Measurements from ENCODE around the gene ANKRD40.

The ANKRD40 gene, protein sequence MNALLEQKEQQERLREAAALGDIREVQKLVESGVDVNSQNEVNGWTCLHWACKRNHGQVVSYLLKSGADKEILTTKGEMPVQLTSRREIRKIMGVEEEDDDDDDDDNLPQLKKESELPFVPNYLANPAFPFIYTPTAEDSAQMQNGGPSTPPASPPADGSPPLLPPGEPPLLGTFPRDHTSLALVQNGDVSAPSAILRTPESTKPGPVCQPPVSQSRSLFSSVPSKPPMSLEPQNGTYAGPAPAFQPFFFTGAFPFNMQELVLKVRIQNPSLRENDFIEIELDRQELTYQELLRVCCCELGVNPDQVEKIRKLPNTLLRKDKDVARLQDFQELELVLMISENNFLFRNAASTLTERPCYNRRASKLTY

DNA sequence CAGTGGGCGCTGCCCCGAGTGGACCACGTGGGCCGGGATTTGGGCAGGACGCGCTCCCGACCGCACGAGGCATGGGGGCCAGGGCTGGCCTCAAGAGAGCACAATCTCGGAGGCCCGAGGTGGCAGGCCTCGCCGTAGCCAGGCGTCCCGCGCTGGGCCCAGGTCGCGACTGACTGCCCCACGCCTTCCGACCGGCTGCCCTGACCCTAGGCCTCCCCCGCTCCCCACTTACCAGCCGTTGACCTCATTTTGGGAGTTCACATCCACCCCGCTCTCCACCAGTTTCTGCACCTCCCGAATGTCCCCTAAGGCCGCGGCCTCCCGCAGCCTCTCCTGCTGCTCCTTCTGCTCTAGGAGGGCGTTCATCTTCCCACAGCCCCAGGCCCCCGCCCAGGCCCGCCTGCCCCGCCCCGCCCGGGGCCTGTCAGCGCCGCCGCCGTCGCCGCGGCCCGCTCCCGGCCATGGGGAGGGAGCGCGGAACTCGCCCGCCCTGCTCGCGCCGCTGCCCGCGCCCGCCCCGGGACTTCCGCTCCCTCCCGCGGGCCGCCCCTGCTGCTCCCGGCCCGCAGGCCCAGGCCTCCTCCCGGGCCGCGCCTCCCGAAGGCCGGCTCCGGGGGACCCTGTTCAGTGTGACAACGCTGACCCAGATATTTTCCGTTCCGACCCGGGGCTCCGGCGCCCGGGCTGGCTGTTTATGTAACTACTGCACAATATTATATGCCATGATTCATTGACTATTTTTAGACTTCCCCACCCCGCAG, at the start of gene ANKRD40:
TSS of gene ANKRD40 (minus strand) at position 626 of the 761 bp plus-strand sequence. CDS start at position 366, 260 bp downstream.
- TF ChIP-seq GATA3 (IDR thresholded peaks at IDR 0.05; ENCODE audit: low read depth, low read length) (no peak), GATA2 (IDR thresholded peaks at IDR 0.05; ENCODE audit: low read depth, low read length) (no peak)

DNA sequence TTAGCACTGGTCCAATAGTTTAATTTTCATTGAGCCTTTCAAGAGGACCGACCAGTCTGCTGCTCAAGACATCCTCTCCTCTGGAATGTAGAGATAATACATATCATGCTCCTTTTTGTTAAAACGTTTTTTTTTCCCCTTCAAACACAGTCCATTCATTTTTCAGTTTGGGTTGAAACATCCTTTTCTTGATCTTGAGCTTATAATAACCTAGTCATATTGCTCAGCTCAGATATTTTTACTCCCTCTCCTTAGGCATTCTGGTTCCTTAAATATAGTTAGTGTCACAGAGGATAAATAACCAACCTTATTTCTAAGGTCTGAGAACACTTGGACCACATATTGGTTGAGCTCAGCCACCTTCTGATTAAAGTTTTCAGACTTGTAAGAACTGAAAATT, 46.8 kb upstream of the ANKRD40 start:
- TF ChIP-seq GATA3 (IDR thresholded peaks at IDR 0.05; ENCODE audit: low read depth, low read length) (no peak), GATA2 (IDR thresholded peaks at IDR 0.05; ENCODE audit: low read depth, low read length) (no peak)

DNA sequence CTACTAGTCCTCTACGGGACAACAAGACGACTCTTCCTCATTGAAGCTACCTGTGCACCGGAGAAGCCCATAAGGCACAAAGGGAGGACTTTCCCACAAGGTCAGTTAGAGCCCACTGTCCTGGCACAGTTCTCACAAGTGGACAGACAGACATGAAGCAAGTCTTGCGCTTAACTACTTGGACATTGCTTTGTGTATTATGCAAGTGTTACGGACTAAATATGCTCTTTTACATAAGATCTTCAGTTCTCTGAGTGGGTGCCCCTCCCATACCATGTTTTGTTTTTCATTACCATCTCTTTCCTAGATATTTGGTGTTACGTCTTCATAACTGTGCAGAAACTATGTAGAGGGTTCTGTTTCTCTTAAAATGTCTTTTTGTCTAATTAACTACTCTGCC, 41.5 kb upstream of the ANKRD40 start:
- TF ChIP-seq GATA2 (IDR thresholded peaks at IDR 0.05; ENCODE audit: low read depth, low read length) (no peak), GATA3 (IDR thresholded peaks at IDR 0.05; ENCODE audit: low read depth, low read length) (no peak)

DNA sequence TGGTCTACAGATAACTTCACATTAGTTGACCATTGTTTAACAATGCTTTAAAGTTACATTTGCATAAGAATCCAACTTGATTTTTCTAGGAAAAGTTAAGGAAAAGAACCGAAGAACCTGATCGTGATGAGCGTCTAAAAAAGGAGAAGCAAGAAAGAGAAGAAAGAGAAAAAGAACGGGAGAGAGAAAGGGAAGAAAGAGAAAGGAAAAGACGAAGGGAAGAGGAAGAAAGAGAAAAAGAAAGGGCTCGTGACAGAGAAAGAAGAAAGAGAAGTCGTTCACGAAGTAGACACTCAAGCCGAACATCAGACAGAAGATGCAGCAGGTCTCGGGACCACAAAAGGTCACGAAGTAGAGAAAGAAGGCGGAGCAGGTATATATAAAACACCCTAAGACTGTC, 37.9 kb upstream of the ANKRD40 start:
- TF ChIP-seq GATA3 (IDR thresholded peaks at IDR 0.05; ENCODE audit: low read depth, low read length) (no peak), GATA2 (IDR thresholded peaks at IDR 0.05; ENCODE audit: low read depth, low read length) (no peak)

DNA sequence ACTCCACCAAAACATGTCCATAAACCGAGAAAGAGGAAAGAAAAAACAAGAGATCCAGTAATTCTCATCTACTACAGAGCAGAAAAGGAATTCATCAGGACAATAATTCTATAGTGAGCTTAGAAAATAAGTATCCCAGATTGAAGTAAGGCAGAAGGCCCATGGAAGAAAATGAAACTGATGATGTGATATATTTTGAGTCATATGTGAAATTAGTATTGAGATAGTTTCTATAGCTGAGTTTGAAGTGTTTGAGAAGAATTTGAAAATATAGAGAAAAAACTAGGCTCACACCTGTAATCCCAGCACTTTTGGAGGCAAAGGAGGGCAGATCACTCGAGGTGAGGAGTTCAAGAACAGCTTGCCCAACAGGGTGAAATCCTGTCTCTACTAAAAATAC, 31.4 kb upstream of the ANKRD40 start:
- TF ChIP-seq GATA2 (IDR thresholded peaks at IDR 0.05; ENCODE audit: low read depth, low read length) (no peak), GATA3 (IDR thresholded peaks at IDR 0.05; ENCODE audit: low read depth, low read length) (no peak)

DNA sequence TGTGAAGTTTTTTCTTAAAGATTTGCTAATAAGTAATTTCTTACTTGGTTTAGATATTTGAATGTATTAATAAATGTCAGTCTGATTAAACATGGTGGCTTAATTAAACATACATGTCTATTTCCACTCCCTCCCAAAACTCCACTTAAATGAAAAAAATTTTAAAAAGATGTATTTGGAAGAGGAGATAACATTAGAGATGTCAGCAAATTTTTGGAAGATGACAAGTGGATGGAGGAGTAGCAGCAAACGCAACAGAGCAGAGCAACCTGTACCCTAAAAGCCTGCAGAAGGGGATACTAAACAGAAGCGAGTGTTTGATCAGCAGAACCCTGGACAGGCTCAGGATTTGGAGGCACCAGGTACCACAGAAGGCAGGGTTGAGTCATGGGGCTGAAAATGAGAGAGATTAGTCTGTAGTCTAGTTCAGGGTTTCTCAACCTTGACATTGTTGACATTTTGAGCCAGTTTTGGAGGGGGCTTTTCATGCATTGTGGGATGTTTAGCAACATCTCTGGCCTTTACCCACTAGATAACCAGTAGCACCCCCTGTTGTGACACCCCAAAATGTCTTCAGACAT, 29.5 kb upstream of the ANKRD40 start:
- TF ChIP-seq GATA3 (IDR thresholded peaks at IDR 0.05; ENCODE audit: low read depth, low read length) = no peak
- TF ChIP-seq GATA2 (IDR thresholded peaks at IDR 0.05; ENCODE audit: low read depth, low read length) = no peak

DNA sequence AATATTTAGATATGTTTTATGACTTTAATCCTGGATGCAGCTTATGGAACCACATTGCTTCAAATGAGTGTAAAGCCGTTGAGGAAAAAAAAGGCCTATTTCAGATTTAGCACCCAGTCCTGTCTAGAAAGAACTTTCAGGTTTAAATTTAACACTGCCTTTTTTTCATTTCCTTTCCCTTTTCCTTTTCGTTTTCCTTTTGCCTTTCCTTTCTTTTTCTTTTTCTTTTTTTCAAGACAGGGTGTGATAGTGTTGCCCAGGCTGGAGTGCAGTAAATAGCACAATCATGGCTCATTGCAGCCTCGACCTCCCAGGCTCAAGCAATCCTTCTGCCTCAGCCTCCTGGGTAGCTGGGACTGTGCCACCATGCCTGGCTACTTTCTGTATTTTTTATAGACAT, 27.6 kb upstream of the ANKRD40 start:
- no peak for TF ChIP-seq GATA2 (IDR thresholded peaks at IDR 0.05; ENCODE audit: low read depth, low read length)
- no peak for TF ChIP-seq GATA3 (IDR thresholded peaks at IDR 0.05; ENCODE audit: low read depth, low read length)

DNA sequence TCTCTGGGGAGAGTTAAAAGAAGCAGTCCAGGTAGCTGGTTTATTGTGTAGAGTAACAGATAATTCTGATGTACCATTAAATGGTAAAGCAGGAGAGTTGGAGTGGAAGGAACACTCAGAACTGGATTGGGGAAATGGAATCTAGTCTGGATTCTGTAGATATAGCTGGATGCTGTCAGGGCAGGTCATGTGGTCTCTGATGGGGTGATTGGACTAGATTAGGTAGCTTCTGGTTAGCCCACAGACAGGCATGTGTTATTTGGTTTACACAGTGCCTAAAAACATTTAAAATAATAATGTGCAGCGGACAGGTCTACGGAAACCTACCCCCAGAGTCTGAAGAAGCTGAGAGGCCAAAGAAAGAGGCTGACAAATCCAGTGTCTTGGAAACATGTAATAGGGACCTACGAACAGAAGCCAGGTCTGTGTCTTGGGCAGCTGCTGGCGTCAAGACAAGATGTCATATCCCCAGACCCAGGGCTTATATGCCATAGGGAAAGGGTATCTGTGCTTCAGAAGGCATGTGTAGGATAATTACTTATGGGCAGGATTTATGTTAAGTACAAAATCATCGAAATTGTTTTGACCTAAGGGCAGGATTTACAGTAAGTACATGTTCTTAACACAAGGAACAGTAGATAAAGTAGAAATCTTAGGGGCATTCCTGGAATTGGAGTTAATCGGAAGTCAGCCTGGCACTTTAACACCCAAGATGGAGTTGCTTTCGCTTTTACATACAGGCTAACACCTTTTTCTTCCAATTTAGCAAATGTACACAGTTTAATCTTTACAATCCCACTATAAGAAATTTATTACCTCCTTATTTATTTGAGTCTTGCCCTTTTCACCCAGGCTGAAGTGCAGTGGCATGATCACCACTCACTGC, 24.1 kb upstream of the ANKRD40 start:
- TF ChIP-seq GATA2 (IDR thresholded peaks at IDR 0.05; ENCODE audit: low read depth, low read length) (peak; percentile 52; the same call in 1 of the 2 replicates), GATA3 (IDR thresholded peaks at IDR 0.05; ENCODE audit: low read depth, low read length) (no peak)

DNA sequence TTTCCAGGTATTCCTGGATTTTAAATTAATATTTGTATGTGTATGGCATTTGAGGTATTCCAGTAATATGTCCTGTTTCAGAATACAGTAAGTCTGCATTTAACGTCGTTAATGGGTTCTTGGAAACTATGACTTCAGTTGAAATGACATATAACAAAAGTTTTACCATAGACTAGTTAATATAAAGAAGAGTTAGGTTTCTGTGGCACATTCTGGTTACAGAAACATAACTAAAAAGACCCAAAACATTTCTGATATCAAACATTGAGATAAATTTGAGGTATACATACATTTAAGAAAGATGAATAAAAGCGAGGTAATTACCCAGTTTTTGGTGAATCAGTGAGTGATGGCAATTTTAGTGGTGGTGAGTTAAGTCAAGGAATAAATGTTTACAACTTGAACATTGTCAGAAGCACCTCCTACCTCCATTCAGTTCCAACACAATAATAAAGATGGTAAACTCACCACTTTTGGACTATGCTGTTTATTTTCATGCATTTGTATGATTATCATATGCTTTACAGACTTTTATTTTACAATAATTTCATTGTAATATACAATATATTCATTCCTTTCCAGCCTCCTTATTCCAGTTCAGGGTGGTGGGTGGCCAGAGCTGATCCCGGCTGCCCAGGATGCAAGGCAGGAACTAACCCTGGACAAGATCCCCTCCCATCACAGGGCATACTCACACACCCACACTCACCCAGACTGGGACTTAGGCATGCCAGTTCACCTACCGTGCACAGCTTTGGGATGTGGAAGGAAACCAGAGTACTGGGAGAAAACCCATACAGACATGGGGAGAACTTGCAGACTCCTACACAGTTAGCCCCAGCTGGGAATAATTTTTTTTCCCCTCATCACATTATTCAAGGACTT, 21.4 kb upstream of the ANKRD40 start:
- TF ChIP-seq GATA3 (IDR thresholded peaks at IDR 0.05; ENCODE audit: low read depth, low read length) = no peak

DNA sequence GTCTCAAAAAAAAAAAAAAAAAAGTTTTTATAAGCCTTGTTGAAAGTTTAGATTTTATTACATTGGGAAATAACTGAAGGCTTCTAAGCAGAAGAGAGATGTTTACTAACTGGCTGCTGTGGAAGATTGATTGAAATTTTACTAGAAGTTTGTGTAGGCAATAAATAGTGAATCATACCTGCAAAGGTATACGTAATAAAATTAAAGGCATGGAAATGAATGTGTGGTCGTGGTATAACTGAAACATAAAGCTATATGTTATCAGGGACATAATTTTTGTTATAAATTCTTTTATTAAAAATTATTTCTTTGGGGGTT, 20.4 kb upstream of the ANKRD40 start:
- TF ChIP-seq GATA2 (IDR thresholded peaks at IDR 0.05; ENCODE audit: low read depth, low read length) = no peak
- TF ChIP-seq GATA3 (IDR thresholded peaks at IDR 0.05; ENCODE audit: low read depth, low read length) = no peak

DNA sequence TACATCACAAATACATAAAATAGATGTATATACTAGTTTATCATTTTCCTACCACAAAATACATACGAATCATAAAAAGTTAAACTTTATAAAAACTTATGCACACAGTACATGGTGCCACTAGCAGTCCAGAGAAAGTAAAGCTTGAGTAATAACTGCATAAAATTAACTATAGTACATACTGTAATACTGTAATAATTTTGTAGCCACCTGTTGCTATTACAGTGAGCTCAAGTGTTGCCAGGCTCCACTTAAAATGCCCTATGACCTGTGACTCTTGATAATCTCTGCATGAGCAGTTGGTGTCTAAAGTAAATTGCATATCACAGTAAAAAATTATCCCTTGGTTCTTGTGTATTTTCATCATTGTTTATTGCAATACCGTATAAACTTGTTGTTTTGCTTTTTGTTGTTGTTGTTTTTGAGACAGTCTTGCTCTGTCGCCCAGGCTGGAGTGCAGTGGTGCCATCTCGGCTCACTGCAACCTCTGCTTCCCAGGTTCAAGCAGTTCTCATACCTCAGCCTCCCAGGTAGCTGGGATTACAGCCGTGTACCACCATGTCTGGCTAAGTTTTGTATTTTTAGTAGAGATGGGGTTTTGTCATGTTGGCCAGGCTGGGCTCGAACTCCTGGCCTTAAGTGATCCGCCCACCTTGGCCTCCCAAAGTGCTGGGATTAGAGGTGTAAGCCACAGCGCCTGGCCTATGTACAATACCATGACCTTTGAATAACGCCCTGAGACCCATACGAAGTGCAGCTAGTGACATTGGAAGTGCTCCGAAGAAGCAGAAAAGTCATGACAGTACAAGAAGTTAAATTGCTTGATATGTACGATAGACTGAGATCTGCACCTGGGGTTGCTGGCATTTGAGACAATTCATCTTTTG, 18.3 kb upstream of the ANKRD40 start:
- no peak for TF ChIP-seq GATA3 (IDR thresholded peaks at IDR 0.05; ENCODE audit: low read depth, low read length)
- TF ChIP-seq GATA2 (IDR thresholded peaks at IDR 0.05; ENCODE audit: low read depth, low read length) = no peak

DNA sequence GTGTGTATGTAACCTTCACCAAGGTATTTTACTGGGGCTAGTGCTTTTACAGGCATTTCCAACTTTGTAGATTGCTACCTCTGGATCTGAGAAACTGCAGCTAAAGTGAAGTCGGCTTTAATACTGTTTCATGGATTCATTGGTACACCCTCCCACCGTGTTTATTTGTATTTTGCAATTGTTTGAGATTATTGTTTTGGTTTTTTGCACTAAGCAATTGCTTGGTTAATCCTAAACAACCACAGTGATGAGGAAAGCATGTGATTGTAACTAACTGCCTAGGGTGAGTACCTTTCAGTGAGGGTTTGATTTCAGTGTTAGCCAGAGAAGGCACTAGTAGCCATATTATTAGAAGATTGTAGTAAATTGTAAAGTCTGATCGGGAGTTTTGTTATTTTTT, 15.0 kb upstream of the ANKRD40 start:
- TF ChIP-seq GATA2 (IDR thresholded peaks at IDR 0.05; ENCODE audit: low read depth, low read length) (no peak), GATA3 (IDR thresholded peaks at IDR 0.05; ENCODE audit: low read depth, low read length) (no peak)
